ENCODE measurements around the gene GLRX. TPM values are rescaled to one million over a fixed set of nuclear protein-coding genes. Genes with fewer than 3 reads are reported as not detected.
A peak's percentile ranks its signal among the peaks of the same experiment; 100 is the strongest.
"Not testable (repeated sequence)": the region's sequence is repeated elsewhere in the genome, so short reads cannot be mapped to it uniquely, and the experiment has no call there.

Gene GLRX
- total and polyA plus RNA-seq, 5 experiments from 2014 or later, result 110 to 232 (median 133) TPM

DNA sequence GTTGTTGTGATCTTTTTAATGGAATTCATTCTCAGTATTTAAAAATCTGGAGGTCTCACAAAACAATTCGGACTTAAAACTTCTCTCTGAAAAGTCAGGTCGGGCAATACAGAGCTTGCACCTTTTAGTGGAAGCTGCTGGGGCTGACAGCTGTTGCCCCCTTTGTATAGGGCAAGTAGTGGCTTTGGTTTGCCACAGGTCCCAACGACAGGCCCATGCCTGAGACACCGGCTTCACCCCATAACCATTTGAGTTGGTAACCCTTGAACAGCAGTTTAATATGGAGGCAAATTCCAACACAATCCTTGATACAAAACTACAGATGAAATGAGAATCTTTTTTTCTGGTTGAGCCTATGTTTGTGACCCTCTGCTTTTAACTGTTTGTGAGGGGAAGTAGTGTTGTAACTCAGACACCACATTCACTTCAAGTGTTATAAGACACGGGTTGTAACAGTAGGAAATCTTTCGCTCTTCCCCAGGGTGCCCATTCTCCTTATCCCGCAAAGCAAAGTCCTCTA, 752 bp upstream of the GLRX start:
- no peak for ATAC-seq
- H3K9me3 Mint-ChIP-seq, result no peaks in the 10 kb centered on the region
- H3K4me3 Mint-ChIP-seq, result peak overlapping the region; percentile 89 to 99 (median 98)
- no peak for DNase-seq
- POLR2A ChIA-PET, result interaction anchor here (0.8 to 13.2 kb wide), 14 partner anchors 8 to 986 kb away, joined by 3 to 250 read pairs (median 6); partner anchors contain the start of gene RFESD
- H3K4me1 Mint-ChIP-seq, result peaks cover 39 to 73% (median 66%) of the 10 kb centered on the region in 4 donors
- peaks cover 0 to 8% (median 0%) of the 10 kb centered on the region in 3 donors for H3K36me3 Mint-ChIP-seq
- H3K27me3 Mint-ChIP-seq, result no peaks in the 10 kb centered on the region
- peak overlapping the region; percentile 74 to 97 (median 95) for H3K27ac Mint-ChIP-seq

DNA sequence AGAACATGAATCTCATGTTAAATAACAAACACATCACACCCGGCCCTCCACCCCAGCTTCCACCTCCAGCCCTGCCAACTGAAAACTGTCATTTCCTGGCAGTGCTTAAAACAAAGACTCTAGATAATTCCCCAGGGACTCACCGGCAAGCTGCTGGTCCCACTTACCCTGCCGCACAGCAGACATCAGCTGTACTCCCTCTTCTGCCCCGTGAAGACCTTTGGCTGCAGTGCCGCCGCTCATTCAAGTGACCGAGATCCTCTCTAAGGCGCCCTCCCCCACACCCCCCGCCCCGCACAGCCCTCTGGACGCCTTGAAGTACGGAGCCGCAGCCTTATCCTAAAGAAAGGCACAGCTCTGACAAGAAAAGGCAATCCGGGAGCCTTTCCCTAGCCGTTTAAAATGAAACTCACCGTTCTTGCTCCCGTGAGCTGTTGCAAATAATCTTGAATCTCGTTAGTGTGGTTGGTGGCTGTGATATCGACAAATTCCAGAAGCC, 434 bp downstream of the GLRX start:
- Mint-ChIP-seq H3K27ac (peak overlapping the region; percentile 79 to 97 (median 95)), H3K27me3 (no peaks in the 10 kb centered on the region), H3K36me3 (peaks cover 0 to 9% (median 0%) of the 10 kb centered on the region in 3 donors), H3K9me3 (no peaks in the 10 kb centered on the region), H3K4me1 (peaks cover 39 to 78% (median 68%) of the 10 kb centered on the region in 4 donors), H3K4me3 (peak overlapping the region; percentile 89 to 99 (median 98))
- peak in 2 of 10 donors; percentile 35 to 41 for DNase-seq
- POLR2A ChIA-PET, result interaction anchor here (0.7 to 13.2 kb wide), 10 partner anchors 10 to 839 kb away, joined by 3 to 250 read pairs (median 7); partner anchors contain the start of gene RFESD
- peak; percentile 11 to 22 for ATAC-seq

DNA sequence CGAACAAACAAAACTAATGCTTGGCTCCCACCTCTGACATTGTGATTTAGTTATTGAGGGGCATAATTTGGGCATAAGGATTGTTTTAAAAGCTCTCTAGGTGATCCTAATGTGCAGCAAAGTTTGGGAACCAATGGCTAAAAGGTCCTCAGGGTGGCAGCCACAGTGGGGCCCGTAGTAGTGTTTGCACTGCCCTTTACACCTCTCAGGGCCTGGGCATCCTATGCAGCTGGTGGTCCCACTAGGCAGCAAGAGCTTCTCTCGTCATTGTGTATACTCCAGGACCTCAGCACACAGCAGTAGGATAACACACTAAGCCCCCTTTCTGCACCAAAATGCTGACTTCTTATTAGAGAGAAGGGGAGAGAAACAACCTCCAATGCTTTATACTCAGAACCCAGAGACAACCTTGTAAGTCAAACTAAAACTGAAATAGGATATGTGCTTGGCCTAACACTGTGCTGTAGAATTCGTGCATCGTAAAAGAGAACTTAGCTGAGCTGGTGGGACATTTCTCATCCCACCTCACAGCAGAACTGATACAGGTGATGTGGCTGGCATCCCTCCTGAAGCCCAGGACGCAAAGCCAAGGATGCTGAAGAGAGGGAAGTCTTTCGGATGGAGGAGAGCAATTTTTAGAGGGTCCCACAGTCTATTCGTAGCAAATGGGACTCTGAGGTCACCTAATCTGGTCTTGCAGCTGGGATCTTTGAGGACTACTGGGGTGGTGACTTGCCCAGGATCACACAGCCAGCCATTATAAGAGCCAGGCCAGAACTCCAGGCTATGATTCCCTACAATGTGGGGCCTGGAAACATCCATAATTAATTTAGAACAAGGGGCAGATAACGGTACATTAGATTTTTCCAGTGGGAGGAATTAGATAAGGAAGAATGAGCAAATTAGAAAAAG, 1.2 kb downstream of the GLRX start:
- POLR2A ChIA-PET, result interaction anchor here (0.7 to 13.2 kb wide), 9 partner anchors 10 to 1090 kb away, joined by 3 to 250 read pairs (median 4); no protein-coding TSS in a partner anchor
- H3K27ac Mint-ChIP-seq, result peak overlapping the region; percentile 79 to 97 (median 95)
- H3K36me3 Mint-ChIP-seq, result peaks cover 0 to 16% (median 5%) of the 10 kb centered on the region in 3 donors
- no peak for DNase-seq
- no peak for ATAC-seq
- peaks cover 42 to 83% (median 74%) of the 10 kb centered on the region in 4 donors for H3K4me1 Mint-ChIP-seq
- no peaks in the 10 kb centered on the region for H3K9me3 Mint-ChIP-seq
- H3K27me3 Mint-ChIP-seq, result no peaks in the 10 kb centered on the region
- peak overlapping the region; percentile 89 to 99 (median 98) for H3K4me3 Mint-ChIP-seq

DNA sequence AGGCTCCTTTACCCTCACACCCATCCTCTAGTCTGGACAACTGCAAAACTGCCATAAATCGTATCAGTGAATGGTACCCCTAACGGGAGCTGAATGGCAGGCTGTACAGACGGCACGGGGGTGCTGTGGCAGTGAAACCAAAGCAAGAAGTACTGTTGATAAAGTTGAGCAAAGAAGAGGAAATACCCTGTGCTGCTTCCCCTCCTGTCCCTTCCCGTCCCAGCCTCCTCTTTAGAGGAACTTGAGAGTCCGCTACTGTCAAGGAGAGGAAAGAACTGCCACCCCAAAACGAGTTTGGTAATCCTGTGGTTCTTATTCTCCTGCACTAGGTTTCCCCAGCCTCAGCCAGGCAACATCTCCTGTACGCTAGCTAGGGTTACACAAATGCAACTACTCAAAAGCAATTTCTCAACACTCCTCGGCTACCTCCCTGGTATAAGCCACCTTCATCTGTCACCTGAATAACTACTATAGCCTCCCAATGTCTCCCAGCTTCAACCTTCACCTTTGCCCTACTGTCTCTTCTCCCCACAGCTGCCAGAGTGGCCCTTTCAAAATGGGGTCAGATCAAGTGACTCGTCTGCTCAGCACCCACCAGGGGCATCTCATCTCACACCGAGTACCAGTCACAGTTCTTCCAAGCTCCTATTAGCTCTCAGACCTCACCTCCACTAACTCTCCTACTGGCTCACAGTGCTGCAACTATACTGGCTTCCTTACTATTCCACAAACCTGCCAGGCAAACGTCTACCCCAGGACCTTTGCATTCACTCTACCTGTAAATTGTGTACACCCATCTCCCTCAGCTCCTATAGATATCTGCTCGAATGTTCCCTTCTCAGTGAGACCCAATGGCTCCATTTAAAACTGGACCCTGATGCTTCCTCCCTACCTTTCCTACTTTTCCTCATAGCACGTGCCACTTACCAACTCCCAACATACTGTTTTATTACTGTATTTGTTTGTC, 4.1 kb downstream of the GLRX start:
- peaks cover under 1 to 45% (median 26%) of the 10 kb centered on the region in 3 donors for H3K36me3 Mint-ChIP-seq
- H3K27me3 Mint-ChIP-seq, result no peaks in the 10 kb centered on the region
- peak overlapping the region; percentile 92 to 97 (median 94) for H3K27ac Mint-ChIP-seq
- H3K4me3 Mint-ChIP-seq, result peak overlapping the region; percentile 89 to 99 (median 98)
- POLR2A ChIA-PET, result interaction anchor here (0.6 to 13.2 kb wide), 7 partner anchors 10 to 36 kb away, joined by 3 to 250 read pairs (median 3); no protein-coding TSS in a partner anchor
- H3K9me3 Mint-ChIP-seq, result no peaks in the 10 kb centered on the region
- H3K4me1 Mint-ChIP-seq, result peaks cover 40 to 84% (median 74%) of the 10 kb centered on the region in 4 donors
- ATAC-seq, result peak; percentile 32 to 43
- peak in 1 of 10 donors; percentile 30 for DNase-seq

DNA sequence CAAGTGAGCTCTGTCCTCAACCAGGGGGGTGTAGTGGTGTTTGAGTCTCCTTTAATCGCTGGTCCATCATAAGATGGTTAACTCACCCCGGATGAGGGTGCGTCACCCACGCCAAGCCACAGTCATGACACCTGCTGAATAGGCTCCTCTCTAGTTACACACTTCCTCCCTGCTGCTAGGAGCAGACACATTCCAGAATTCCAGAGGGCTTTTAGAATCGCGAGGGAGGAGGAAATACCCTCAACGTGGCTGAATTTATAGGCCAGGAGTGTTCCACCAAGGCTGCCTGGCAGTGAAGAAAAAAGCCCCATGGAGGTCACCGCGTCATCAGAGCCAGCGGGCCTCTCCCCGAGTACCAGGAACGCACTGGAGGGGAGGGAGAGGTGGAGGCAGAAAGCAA, 5.1 kb downstream of the GLRX start:
- Mint-ChIP-seq H3K27ac (peak overlapping the region; percentile 92 to 97 (median 94)), H3K36me3 (peaks cover 5 to 53% (median 29%) of the 10 kb centered on the region in 3 donors), H3K27me3 (no peaks in the 10 kb centered on the region), H3K9me3 (no peaks in the 10 kb centered on the region), H3K4me3 (peak overlapping the region; percentile 89 to 99 (median 98)), H3K4me1 (peaks cover 45 to 84% (median 79%) of the 10 kb centered on the region in 4 donors)
- peak in 1 of 2 donors; percentile 35 for ATAC-seq
- DNase-seq, result peak in 3 of 10 donors; percentile 27 to 44 (median 31)
- POLR2A ChIA-PET, result interaction anchor here (0.6 to 13.2 kb wide), 6 partner anchors 9 to 46 kb away, joined by 3 to 250 read pairs (median 4); no protein-coding TSS in a partner anchor

DNA sequence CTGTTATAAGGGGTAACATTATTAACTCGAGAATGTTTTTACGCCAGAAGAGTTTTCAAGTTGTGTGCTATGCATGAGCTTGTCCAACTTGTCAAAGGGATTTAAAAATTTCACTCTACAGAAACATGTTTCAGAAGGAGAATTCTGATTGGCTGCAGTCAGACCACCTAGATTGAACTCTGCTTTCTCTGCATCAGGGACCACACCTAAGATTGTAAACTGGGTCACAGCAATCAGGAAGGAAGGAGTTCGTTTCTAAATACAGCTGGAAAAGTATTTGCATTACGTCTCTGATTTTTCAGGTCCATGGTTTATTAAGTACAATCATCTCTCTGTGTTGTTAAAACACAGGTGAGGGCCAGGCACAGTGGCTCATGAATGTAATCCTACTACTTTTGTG, 5.8 kb downstream of the GLRX start:
- Mint-ChIP-seq H3K9me3 (no peaks in the 10 kb centered on the region), H3K4me1 (peaks cover 51 to 90% (median 85%) of the 10 kb centered on the region in 4 donors), H3K4me3 (peak overlapping the region; percentile 89 to 99 (median 98)), H3K36me3 (peaks cover 5 to 60% (median 33%) of the 10 kb centered on the region in 3 donors), H3K27ac (peak overlapping the region; percentile 92 to 97 (median 94)), H3K27me3 (no peaks in the 10 kb centered on the region)
- ATAC-seq (no peak), DNase-seq (no peak)
- POLR2A ChIA-PET, result interaction anchor here (0.5 to 13.2 kb wide), 7 partner anchors 8 to 181 kb away, joined by 3 to 250 read pairs (median 4); no protein-coding TSS in a partner anchor

DNA sequence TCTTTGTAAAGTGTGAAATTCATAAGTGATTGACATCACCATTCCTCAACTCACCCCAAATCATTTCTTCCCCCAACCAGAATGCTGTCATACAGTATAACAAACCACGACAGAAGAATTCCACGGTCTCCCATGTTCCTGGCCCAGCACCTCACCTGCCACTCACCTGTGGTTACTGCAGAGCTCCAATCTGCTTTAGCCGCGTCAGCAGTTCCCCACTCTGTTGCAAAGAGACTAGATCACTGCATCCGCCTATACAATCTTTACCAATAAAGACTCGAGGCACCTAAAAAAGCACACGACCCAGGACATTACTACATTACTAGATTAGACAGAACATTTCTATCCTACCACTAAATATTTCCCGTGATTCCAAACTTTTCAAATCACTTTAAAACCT, 6.2 kb downstream of the GLRX start:
- Mint-ChIP-seq H3K9me3 (no peaks in the 10 kb centered on the region), H3K27me3 (no peaks in the 10 kb centered on the region), H3K36me3 (peaks cover 5 to 63% (median 35%) of the 10 kb centered on the region in 3 donors), H3K4me3 (peak overlapping the region; percentile 89 to 99 (median 98)), H3K27ac (peak overlapping the region; percentile 92 to 97 (median 94)), H3K4me1 (peaks cover 54 to 93% (median 88%) of the 10 kb centered on the region in 4 donors)
- ATAC-seq (no peak), DNase-seq (no peak)
- POLR2A ChIA-PET, result interaction anchor here (0.5 to 13.2 kb wide), 6 partner anchors 8 to 181 kb away, joined by 3 to 250 read pairs (median 4); no protein-coding TSS in a partner anchor

DNA sequence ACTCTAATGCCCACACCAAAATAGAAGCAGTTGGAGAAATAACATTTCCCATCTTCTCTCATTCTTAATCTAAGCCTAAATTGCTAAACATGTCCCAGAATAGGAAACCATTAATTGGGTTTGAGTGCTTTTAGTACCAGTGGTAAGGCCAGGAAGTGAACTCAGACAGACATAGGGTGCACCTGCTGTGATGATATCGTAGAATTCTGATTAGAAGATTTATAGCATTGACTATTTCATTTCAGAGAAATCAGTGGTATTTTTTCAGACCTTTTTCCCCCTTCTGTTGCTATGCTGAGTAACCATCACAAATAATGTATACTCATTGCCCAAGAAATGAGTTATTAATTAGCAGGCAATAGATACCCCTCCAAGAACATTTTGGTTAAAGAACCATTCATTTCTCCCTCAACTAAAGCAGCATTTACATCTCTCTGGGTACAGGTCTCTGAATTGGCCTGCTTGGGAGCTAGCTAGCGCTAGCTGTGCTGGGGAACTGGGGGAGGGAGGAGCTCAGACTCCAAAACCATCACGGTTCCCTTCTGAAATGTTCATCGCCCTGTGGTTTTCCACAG, 7.3 kb downstream of the GLRX start:
- ATAC-seq (no peak), DNase-seq (no peak)
- POLR2A ChIA-PET, result interaction anchor here (1.3 to 13.2 kb wide), 4 partner anchors 7 to 17 kb away, joined by 3 to 190 read pairs (median 4); no protein-coding TSS in a partner anchor
- Mint-ChIP-seq H3K27ac (peak overlapping the region; percentile 32 to 97 (median 94)), H3K27me3 (no peaks in the 10 kb centered on the region), H3K9me3 (no peaks in the 10 kb centered on the region), H3K4me3 (peak overlapping the region in 8 of 10 donors; percentile 2 to 99 (median 66)), H3K4me1 (peaks cover 61 to 93% (median 92%) of the 10 kb centered on the region in 4 donors), H3K36me3 (peaks cover 5 to 63% (median 35%) of the 10 kb centered on the region in 3 donors)

DNA sequence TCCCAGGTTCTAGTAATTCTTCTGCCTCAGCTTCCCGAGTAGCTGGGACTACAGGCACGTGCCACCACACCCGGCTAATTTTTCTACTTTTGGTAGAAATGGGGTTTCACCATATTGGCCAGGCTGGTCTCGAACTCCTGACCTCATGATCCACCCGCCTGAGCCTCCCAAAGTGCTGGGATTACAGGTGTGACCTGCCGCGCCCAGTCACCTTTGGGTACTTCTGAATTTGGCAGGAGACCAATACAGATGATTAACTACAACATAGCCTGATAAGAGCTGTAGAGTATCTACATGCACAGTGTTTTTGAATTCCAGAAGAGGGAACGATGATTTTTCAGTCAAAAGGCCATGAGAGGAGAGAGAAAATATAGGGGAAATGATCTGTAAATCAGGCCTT, 9.5 kb downstream of the GLRX start:
- peak overlapping the region in 2 of 10 donors; percentile 6 to 12 for H3K4me3 Mint-ChIP-seq
- peaks cover 5 to 55% (median 35%) of the 10 kb centered on the region in 3 donors for H3K36me3 Mint-ChIP-seq
- peaks cover 66 to 97% (median 96%) of the 10 kb centered on the region in 4 donors for H3K4me1 Mint-ChIP-seq
- POLR2A ChIA-PET, result interaction anchor here (1.2 to 9.2 kb wide), 2 partner anchors 7 to 31 kb away, joined by 3 to 190 read pairs; partner anchors contain the start of gene GLRX
- peak overlapping the region in 9 of 10 donors; percentile 54 to 97 (median 90) for H3K27ac Mint-ChIP-seq
- ATAC-seq, DNase-seq, H3K27me3 Mint-ChIP-seq, H3K9me3 Mint-ChIP-seq: not testable (repeated sequence)

DNA sequence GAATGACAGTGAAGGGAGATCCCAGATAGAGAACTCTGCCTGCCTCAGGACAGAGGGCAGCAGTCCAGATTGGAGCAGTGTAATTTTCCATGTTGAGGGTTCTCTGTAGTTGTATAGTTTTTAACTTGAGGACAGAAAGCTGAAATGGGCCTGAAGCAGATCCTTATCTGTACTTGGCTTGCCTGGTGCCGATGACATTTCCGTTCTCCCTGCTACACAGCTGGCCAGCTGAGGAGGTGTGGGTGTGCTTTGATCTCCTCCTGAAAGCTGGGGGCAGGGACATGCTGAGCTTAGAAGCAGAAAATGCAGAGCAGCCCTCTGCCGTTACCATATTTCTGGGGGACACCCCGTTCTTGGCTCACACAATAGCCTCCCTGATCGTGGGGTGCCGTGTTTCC, 10.5 kb downstream of the GLRX start:
- H3K4me1 Mint-ChIP-seq, result peaks cover 61 to 93% (median 92%) of the 10 kb centered on the region in 4 donors
- H3K36me3 Mint-ChIP-seq, result peaks cover 5 to 54% (median 35%) of the 10 kb centered on the region in 3 donors
- peak overlapping the region; percentile 38 to 85 (median 64) for H3K4me3 Mint-ChIP-seq
- peak overlapping the region; percentile 85 to 97 (median 94) for H3K27ac Mint-ChIP-seq
- ATAC-seq, result peak in 1 of 2 donors; percentile 15
- peak in 5 of 10 donors; percentile 7 to 55 (median 33) for DNase-seq
- POLR2A ChIA-PET, result interaction anchor here (1.1 to 9.2 kb wide), 3 partner anchors 8 to 31 kb away, joined by 3 to 190 read pairs (median 8); partner anchors contain the start of gene GLRX
- no peaks in the 10 kb centered on the region for H3K27me3 Mint-ChIP-seq
- H3K9me3 Mint-ChIP-seq, result no peaks in the 10 kb centered on the region
